HL-60/S4 treated with retinoic acid at 250 ng/mL for 4 days and 3 days (cell line): Measurements from ENCODE around the gene SUMO2.
"Not testable (repeated sequence)": the region's sequence is repeated elsewhere in the genome, so short reads cannot be mapped to it uniquely, and the experiment has no call there.

Experiments
- in situ Hi-C: fragments of 300-500 bp; cut with MboI; formaldehyde crosslinking; loops from 2 replicates; pipeline ENCODE4 v1.7.0; 2022; ENCODE audit warnings: low sequenced_read_pairs

Gene SUMO2

GRCh38 chr17:75182569-75183436 is at the start of gene SUMO2:
Gene SUMO2 (minus strand): TSS chr17:75182959. CDS start chr17:75182834, 125 bp downstream.
- in situ Hi-C loops: no loop called here

GRCh38 chr17:75231741-75232464 is 49.1 kb upstream of the SUMO2 start:
- in situ Hi-C loops: no loop called here

- in situ Hi-C loops: no loop called here
These were observed 48.3 kb upstream of the SUMO2 start for GRCh38 chr17:75231071-75231470.

GRCh38 chr17:75228847-75229246 is 46.1 kb upstream of the SUMO2 start:
- in situ Hi-C loops: no loop called here

GRCh38 chr17:75228305-75228704 is 45.5 kb upstream of the SUMO2 start:
- in situ Hi-C loops: no loop called here

DNA sequence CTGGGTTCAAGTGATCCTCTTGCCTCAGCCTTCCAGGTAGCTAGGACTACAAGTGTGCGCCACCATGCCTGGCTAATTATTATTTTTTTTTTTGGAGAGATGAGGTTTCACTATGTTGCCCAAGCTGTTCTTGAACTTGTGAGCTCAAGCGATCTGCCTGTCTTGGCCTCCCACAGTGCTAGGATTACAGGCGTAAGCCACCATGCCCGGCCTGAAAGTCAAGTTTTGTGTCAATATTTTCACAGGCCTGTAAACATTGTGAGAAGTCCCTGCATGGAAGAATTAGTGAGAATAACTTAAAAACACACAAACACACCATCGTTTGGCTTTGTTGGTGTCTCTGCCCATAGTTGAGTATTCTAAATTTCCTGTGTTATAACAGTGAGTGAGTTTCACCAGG is 45.0 kb upstream of the SUMO2 start:
- in situ Hi-C loops: no loop called here

GRCh38 chr17:75225016-75225415 is 42.3 kb upstream of the SUMO2 start:
- in situ Hi-C loops: no loop called here

DNA sequence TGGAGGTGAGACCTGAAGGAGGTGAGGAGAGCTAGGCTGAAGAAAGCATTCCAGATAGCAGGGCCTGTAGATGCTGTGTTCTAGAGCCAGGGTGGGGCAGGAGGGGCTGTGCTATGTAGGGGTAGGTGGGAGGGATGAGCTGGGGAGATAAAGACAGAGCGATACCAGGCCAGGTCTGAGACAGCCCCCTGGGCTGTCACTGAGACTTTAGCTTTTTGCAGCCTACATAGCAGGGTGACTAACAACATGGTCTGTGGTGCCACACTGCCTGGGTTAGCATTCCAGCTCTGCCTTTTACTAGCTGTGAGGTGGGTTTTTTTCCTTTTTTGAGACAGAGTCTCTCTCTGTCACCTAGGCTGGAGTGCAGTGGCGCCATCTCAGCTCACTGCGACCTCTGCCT is 37.1 kb upstream of the SUMO2 start:
- in situ Hi-C loops: no loop called here

DNA sequence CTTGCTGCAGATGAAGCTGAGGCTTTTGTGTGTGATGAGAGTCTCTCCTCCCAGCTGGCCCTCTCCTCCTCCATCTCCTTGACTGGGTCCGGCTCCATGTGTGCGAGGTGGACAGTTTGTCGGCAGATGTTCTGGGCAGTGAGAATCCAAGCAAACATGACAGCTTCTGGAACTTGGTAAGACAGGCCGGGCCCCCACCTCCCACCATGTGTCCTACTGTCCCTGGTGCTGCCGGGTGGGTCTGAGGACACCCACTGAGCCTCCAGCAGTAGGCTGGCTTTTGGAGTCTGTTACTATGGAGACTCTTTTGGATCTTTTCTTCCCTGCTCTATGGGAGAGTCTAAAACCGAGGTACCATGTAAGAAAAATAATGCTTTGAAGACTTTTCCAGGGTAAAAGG is 35.4 kb upstream of the SUMO2 start:
- in situ Hi-C loops: no loop called here

- in situ Hi-C loops: no loop called here
These were observed 26.3 kb upstream of the SUMO2 start for GRCh38 chr17:75209061-75209460.

GRCh38 chr17:75208161-75208560 is 25.4 kb upstream of the SUMO2 start:
- in situ Hi-C loops: no loop called here

GRCh38 chr17:75207760-75208159 is 25.0 kb upstream of the SUMO2 start:
- in situ Hi-C loops: no loop called here

GRCh38 chr17:75207050-75207407 is 24.3 kb upstream of the SUMO2 start:
- in situ Hi-C loops: not testable (repeated sequence)

GRCh38 chr17:75205793-75206163 is 23.0 kb upstream of the SUMO2 start:
- in situ Hi-C loops: no loop called here

GRCh38 chr17:75205037-75205792 is 22.5 kb upstream of the SUMO2 start, which contains the start of gene NUP85:
Gene NUP85 (plus strand): TSS chr17:75205679. CDS start chr17:75205762, 83 bp downstream.
- in situ Hi-C loops: no loop called here

DNA sequence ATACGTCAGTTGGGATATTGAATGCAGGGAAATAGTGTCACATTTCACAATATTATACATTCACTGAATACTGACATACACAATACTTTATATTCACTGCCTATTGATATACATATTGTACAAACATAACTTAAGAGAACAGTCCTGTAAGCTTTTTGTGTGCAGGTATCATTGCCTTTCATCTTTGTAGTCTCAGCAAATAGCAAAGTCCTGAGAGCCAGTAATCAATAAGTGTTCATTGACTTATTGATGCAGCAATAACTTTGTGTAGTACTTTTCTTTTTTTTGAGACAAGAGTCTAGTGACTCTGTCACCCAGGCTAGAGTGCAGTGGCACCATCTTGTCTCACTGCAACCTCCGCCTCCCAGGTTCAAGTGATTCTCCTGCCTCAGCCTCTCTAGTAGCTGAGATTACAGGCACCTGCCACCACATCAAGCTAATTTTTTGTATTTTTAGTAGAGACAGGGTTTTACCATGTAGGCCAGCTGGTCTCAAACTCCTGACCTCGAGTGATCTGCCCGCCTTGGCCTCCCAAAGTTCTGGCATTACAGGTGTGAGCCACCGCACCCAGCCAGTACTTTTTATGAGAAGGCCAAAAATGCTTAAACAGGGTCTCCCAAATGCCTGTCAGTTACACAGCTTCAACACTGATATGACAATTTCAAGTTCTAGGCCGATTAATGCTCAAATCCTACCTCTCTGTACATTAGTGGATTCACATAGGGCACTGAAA is 17.3 kb upstream of the SUMO2 start:
- in situ Hi-C loops: no loop called here

DNA sequence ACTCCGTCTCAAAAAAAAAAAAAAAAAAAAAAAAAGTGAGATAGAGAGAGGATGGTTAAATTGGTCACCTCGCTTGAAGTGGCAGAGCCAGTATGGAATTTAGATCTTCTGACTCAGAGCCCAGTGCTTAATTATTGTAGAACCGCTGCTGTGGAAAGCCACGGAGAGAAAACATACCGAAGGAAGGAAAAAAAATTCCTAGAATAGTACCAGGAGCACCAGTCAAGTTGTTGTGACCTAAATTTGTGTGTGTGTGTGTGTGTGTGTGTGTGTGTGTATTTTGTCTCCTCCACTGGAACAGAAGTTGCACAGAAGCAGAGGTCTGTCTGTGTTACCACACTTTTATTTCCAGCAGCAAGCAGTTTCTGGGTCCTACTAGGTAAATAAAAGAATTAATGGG is 12.1 kb upstream of the SUMO2 start:
- in situ Hi-C loops: no loop called here

DNA sequence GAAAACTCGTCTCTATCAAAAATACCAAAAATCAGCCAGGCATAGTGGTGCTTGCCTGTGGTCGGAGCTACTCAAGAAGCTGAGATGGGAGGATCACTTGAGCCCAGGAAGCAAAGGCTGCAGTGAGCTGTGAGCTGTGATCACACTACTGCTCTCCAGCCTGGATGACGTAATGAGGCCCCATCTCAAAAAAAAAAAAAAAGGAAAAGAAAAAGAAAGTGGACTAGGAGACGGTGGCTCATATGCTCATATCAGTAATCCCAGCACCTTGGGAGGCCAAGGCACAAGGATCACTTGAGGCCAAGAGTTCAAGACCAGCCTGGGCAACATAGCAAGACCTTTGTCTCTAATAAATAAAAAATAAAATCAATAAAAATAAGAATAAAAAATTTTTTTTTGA is 8.8 kb upstream of the SUMO2 start:
- in situ Hi-C loops: no loop called here

DNA sequence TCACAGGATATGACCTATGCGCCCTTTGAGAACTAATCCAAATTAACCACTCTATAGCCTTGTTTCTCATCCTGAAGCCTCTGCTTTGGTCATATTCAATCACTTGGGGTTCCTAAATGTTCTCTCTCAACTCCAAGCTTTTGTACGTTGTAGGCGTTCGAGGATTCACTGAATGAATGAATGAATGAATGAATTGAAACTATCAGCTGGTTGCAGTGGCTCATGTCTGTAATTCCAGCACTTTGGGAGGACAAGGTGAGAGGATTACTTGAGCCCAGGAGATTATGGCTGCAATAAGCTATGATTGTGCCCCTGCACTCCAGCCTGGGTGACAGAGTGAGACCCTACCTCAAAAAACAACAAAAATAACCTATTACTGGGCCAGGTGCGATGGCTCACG is 5.9 kb upstream of the SUMO2 start:
- in situ Hi-C loops: no loop called here

- in situ Hi-C loops: no loop called here
These were observed 1.5 kb upstream of the SUMO2 start for GRCh38 chr17:75183999-75184884.
